Heart left ventricle (tissue), 16 donors: Measurements from ENCODE around the gene ZBTB9. TPM values are rescaled to one million over a fixed set of nuclear protein-coding genes. Genes with fewer than 3 reads are reported as not detected.

Experiments used
- ATAC-seq, 4 donors: fragments of 200-7000 bp; cut with Tn5 transposase; one replicate each; pipeline ENCODE4 v1.9.1; 2020 to 2022; ENCODE audit warnings: moderate library complexity in 4 of 4, mild to moderate bottlenecking in 3 of 4, moderate number of reproducible peaks in 1 of 4
- DNase-seq, 5 donors: peaks; one replicate each; pipeline ENCODE4 v3.0.0-alpha.2; 2020
- H3K27ac ChIP-seq, 12 donors: fragments of 200-600 bp; sonication (generic) in 4 of 12; one replicate each; pipeline versions ENCODE4 v1.5.0 to v1.8.0; 2016 to 2022; ENCODE audit warnings: mild to moderate bottlenecking in 2 of 12
- H3K27me3 ChIP-seq, 9 donors: fragments of 200-600 bp; sonication (generic) in 2 of 9; one replicate each; pipeline versions ENCODE4 v1.5.1 to v1.8.0; 2016 to 2022; ENCODE audit warnings: mild to moderate bottlenecking in 3 of 9
- H3K36me3 ChIP-seq, 9 donors: fragments of 200-600 bp; sonication (generic) in 2 of 9; one replicate each; pipeline versions ENCODE4 v1.5.0 to v1.8.0; 2018 to 2022; ENCODE audit warnings: mild to moderate bottlenecking in 2 of 9
- H3K4me1 ChIP-seq, 12 donors: fragments of 200-600 bp; sonication (generic) in 4 of 12; one replicate each; pipeline versions ENCODE4 v1.5.0 to v1.8.0; 2016 to 2022; ENCODE audit warnings: mild to moderate bottlenecking in 3 of 12
- H3K4me3 ChIP-seq, 12 donors: fragments of 200-600 bp; sonication (generic) in 4 of 12; one replicate each; pipeline versions ENCODE4 v1.5.0 to v1.8.0; 2017 to 2022; ENCODE audit warnings: mild to moderate bottlenecking in 9 of 12, moderate library complexity in 4 of 12
- H3K9me3 ChIP-seq, 12 donors: fragments of 200-600 bp; sonication (generic) in 4 of 12; one replicate each; pipeline versions ENCODE4 v1.5.0 to v1.8.0; 2016 to 2022; ENCODE audit warnings: mild to moderate bottlenecking in 1 of 12
- CTCF ChIP-seq, 12 donors: fragments of 200-600 bp; sonication (generic) in 4 of 12; IDR thresholded peaks; one replicate each; pipeline versions ENCODE4 v1.5.0 to v1.8.0; 2018 to 2022; ENCODE audit warnings: antibody characterized with exemption in 12 of 12, mild to moderate bottlenecking in 5 of 12
- POLR2A ChIP-seq, 2 donors: fragments of 450-650 bp; IDR thresholded peaks; one replicate each; pipeline ENCODE4 v1.6.1; 2017; ENCODE audit warnings: antibody characterized with exemption in 2 of 2, mild to moderate bottlenecking in 2 of 2, moderate library complexity in 2 of 2
- WGBS, 4 donors: extraction: QIAGEN DNeasy Blood & Tissue Kit in 2 of 4; methylation state at CpG; one replicate each; pipeline versions ENCODE4 v1.1.5 to v1.1.7; 2013 to 2018; 5-methylcytosine and 5-hydroxymethylcytosine counted together
- intact Hi-C, 10 donors: fragments of 100-400 bp; cut with DNase I; formaldehyde crosslinking; loops; one replicate each; pipeline versions ENCODE4 v1.11.1 to v1.14.2; 2022
- polyA plus RNA-seq, 2 donors: library from polyadenylated mRNA; stranded (reverse); fragments of 200-250 nt; gene quantifications; one replicate each; pipeline ENCODE4 v1.2.3, GENCODE V29; 2013
- total RNA-seq, 9 donors: library from RNA; depleted of rRNA in 2 of 9; stranded (reverse); fragments of >200 nt in 2 of 9; fragmentation: NEBNext Ultra II Directional in 3 of 9; extraction: Animal tissue kit (Norgen Biotek cat#: 25700) in 3 of 9; gene quantifications; one replicate each; pipeline versions ENCODE4 v1.1.0 to v1.2.4, GENCODE V29; 2016 to 2023
- donor health status: ischemic (EF 13 %, LVEDD 7.1; RV severe dilation, severe dysfunction).
- donor health status: healthy with polysubstance abuse.
- donor health status: DM: no; HTN: yes; CAD: no.
- donor health status: DM: no; HTN: no; CAD: no.
- donor health status: ischemic (EF 25% LVEDD 6.9; RV normal size, moderate dysfunction).
- donor health status: ischemic (EF 25% LVEDD 5.7; RV mildly dilated, moderate dysfunction).
- donor health status: healthy.
- donor health status: DM: yes; HTN: yes; CAD: no.
- donor health status: ischemic (EF 35%, LVEDD 5.7; RV mildly dilated, moderate dysfunction).
- donor health status: nonischemic (EF 11% LVEDD 7.7; RV severe dilation, severe dysfunction).
- donor health status: DM: yes; HTN: yes; CAD: no.
- donor health status: PGD.
- donor health status: ischemic (EF 29% LVEDD 5.4; RV normal size, mild dysfunction).
- donor health status: nonischemic (EF 23%, LVEDD 6.1; RV moderate dilation, normal function).

The ZBTB9 gene
- total and polyA plus RNA-seq, 11 donors, result 2.2 to 6.4 (median 4.7) TPM

- H3K36me3 ChIP-seq, result peaks cover 0 to 18% (median 0%) of the 10 kb centered on the region in 9 donors
- H3K4me3 ChIP-seq, result no peak overlapping the region
- TF ChIP-seq POLR2A (IDR thresholded peaks at IDR 0.05) (no peak), CTCF (IDR thresholded peaks at IDR 0.05) (no peak)
- DNase-seq, result no peak
- H3K4me1 ChIP-seq, result peaks cover 0 to 7% (median 0%) of the 10 kb centered on the region in 12 donors
- intact Hi-C loops, result no loop called here
- H3K9me3 ChIP-seq, result no peaks in the 10 kb centered on the region
- 90 to 97% (median 96%) methylated on average over 15 to 17 of the region's 17 CpGs for WGBS, 4 donors
- no peak overlapping the region for H3K27ac ChIP-seq
- H3K27me3 ChIP-seq, result no peaks in the 10 kb centered on the region
- no peak for ATAC-seq
Measured at GRCh38 chr6:33406126-33406525, 48.2 kb upstream of the ZBTB9 start.

GRCh38 chr6:33407132-33407718 is 47.2 kb upstream of the ZBTB9 start:
- Histone ChIP-seq H3K4me3 (no peak overlapping the region), H3K27me3 (no peaks in the 10 kb centered on the region), H3K9me3 (no peaks in the 10 kb centered on the region), H3K4me1 (peaks cover 0 to 14% (median 7%) of the 10 kb centered on the region in 12 donors), H3K36me3 (peaks cover 0 to 19% (median under 1%) of the 10 kb centered on the region in 9 donors), H3K27ac (no peak overlapping the region)
- intact Hi-C loops, result no loop called here
- no peak for TF ChIP-seq POLR2A (IDR thresholded peaks at IDR 0.05)
- peak in 7 of 12 donors; percentile 12 to 46 (median 29) for TF ChIP-seq CTCF (IDR thresholded peaks at IDR 0.05)
- DNase-seq, result no peak
- no peak for ATAC-seq
- WGBS, 4 donors, result 75 to 81% (median 78%) methylated on average over 5 of the region's 5 CpGs

- TF ChIP-seq POLR2A (IDR thresholded peaks at IDR 0.05) (peak in 1 of 2 donors; percentile 64), CTCF (IDR thresholded peaks at IDR 0.05) (no peak)
- intact Hi-C loops, result loop anchor here in 7 of 10 donors (1.0 to 10.0 kb wide), 6 partner anchors 8 to 208 kb away; partner anchors contain the start of genes KIFC1 (in 6 of the 7), CUTA (in 1 of the 7), HSD17B8 (in 1 of the 7) and RXRB (in 1 of the 7)
- 0 to 1% (median 0%) methylated on average over 21 to 65 of the region's 65 CpGs for WGBS, 4 donors
- H3K4me1 ChIP-seq, result peaks cover 0 to 24% (median 14%) of the 10 kb centered on the region in 12 donors
- peak overlapping the region; percentile 94 to 100 (median 99) for H3K27ac ChIP-seq
- peak overlapping the region; percentile 68 to 100 (median 94) for H3K4me3 ChIP-seq
- no peaks in the 10 kb centered on the region for H3K27me3 ChIP-seq
- H3K9me3 ChIP-seq, result no peaks in the 10 kb centered on the region
- DNase-seq (peak; percentile 98 to 99 (median 99)), ATAC-seq (peak; percentile 85 to 92 (median 91))
- H3K36me3 ChIP-seq, result peaks cover 0 to 36% (median 30%) of the 10 kb centered on the region in 9 donors
Measured at GRCh38 chr6:33410050-33410710, 44.2 kb upstream of the ZBTB9 start.
